K562 (cell line): Measurements from ENCODE around the gene MAP1LC3B2. TPM values are rescaled to one million over a fixed set of nuclear protein-coding genes. Genes with fewer than 3 reads are reported as not detected.

Source experiments
- BCL6 ChIP-seq: fragments of 250-450 bp; sonication (Bioruptor Pico); IDR thresholded peaks from 2 replicates; pipeline ENCODE4 v1.4.0; 2020
- EWSR1 ChIP-seq: fragments of 450-650 bp; IDR thresholded peaks from 2 replicates; pipeline ENCODE4 v1.6.1; 2018; ENCODE audit warnings: borderline replicate concordance, mild to moderate bottlenecking, low read depth, moderate library complexity; ENCODE audit not compliant: partially characterized antibody
- FOXJ2 ChIP-seq: fragments of 200-800 bp; sonication (Bioruptor generic); IDR thresholded peaks from 2 replicates; pipeline ENCODE4 v1.6.1; 2016; ENCODE audit warnings: missing genetic modification characterization, missing compliant biosample characterization
- MCM3 ChIP-seq: fragments of 450-650 bp; IDR thresholded peaks from 2 replicates; pipeline ENCODE4 v1.6.1; 2016
- MEF2A ChIP-seq: IDR thresholded peaks from 2 replicates; pipeline ENCODE4 v1.6.1; 2011; ENCODE audit warnings: low read depth, mild to moderate bottlenecking, low read length, moderate library complexity; ENCODE audit not compliant: control insufficient read depth
- NR4A1 ChIP-seq, 2 experiments: fragments of 250-450 bp in 1 of 2; fragments of 450-650 bp in 1 of 2; sonication (Bioruptor Pico) in 1 of 2; IDR thresholded peaks; 2 replicates each; pipeline versions ENCODE4 v1.4.0 to v1.6.1; 2016 to 2020; ENCODE audit warnings: mild to moderate bottlenecking in 2 of 2, missing compliant biosample characterization in 1 of 2, missing genetic modification characterization in 1 of 2, moderate library complexity in 1 of 2
- RBM25 ChIP-seq: fragments of 200-400 bp; formaldehyde crosslinking; IDR thresholded peaks from 2 replicates; pipeline ENCODE4 v1.6.1; 2018; ENCODE audit warnings: low read length, low read depth, moderate library complexity; ENCODE audit not compliant: severe bottlenecking
- THAP12 ChIP-seq: fragments of 250-450 bp; sonication (Bioruptor Pico); IDR thresholded peaks from 2 replicates; pipeline ENCODE4 v1.9.0; 2021; ENCODE audit warnings: mild to moderate bottlenecking, inconsistent platforms
- THAP7 ChIP-seq: fragments of 250-450 bp; sonication (Bioruptor Pico); IDR thresholded peaks from 2 replicates; pipeline ENCODE4 v1.5.0; 2021
- ZNF232 ChIP-seq: sonication (generic); formaldehyde crosslinking; IDR thresholded peaks from 2 replicates; pipeline ENCODE4 v1.8.0; 2022; ENCODE audit warnings: mild to moderate bottlenecking, missing genetic modification reagents
- ZNF311 ChIP-seq: fragments of 250-450 bp; sonication (Bioruptor Pico); IDR thresholded peaks from 2 replicates; pipeline ENCODE4 v1.4.0; 2020; ENCODE audit warnings: mild to moderate bottlenecking, moderate library complexity
- ZNF354B ChIP-seq: fragments of 250-450 bp; sonication (Bioruptor Pico); IDR thresholded peaks from 2 replicates; pipeline ENCODE4 v1.4.0; 2020
- polyA plus RNA-seq, 8 experiments: library from polyadenylated mRNA; depleted of rRNA in 4 of 8; stranded (reverse) in 5 of 8; unstranded in 3 of 8; fragments of >200 nt; fragmentation: Nextera tagmentation in 2 of 8; fragmentation: Illumina TruSeq in 1 of 8; extraction: Ambion mirVana in 2 of 8; extraction: Trizol in 1 of 8; gene quantifications; 2 replicates each; pipeline versions ENCODE4 v1.2.1 to v1.2.3, GENCODE V29; 2011 to 2014; ENCODE audit warnings: inconsistent platforms in 1 of 8, missing spikeins in 1 of 8
- total RNA-seq, 7 experiments: library from RNA; depleted of rRNA in 6 of 7; stranded (reverse); fragments of >200 nt in 6 of 7; fragmentation: Illumina TruSeq in 2 of 7; extraction: Trizol in 2 of 7; gene quantifications; 2 replicates each; pipeline versions ENCODE4 v1.2.1 to v1.2.3, GENCODE V29; 2011 to 2021; ENCODE audit warnings: low replicate concordance in 1 of 7
- TF ChIP-seq, protein P1 (sequence below): fragments of 450-650 bp; IDR thresholded peaks from 2 replicates; pipeline ENCODE4 v1.6.1; 2016; ENCODE audit warnings: low read depth
- TF ChIP-seq, protein P2 (sequence below): fragments of 250-450 bp; sonication (Bioruptor Pico); IDR thresholded peaks from 2 replicates; pipeline ENCODE4 v1.6.1; 2021; ENCODE audit warnings: mild to moderate bottlenecking

Gene MAP1LC3B2
- total and polyA plus RNA-seq, 9 of the 15 experiments (the other 6 are each of a cell fraction or from before 2014, with no cell fraction given) = 0.53 to 2.8 (median 0.76) TPM; not detected in 2

- TF ChIP-seq, protein P1, sequence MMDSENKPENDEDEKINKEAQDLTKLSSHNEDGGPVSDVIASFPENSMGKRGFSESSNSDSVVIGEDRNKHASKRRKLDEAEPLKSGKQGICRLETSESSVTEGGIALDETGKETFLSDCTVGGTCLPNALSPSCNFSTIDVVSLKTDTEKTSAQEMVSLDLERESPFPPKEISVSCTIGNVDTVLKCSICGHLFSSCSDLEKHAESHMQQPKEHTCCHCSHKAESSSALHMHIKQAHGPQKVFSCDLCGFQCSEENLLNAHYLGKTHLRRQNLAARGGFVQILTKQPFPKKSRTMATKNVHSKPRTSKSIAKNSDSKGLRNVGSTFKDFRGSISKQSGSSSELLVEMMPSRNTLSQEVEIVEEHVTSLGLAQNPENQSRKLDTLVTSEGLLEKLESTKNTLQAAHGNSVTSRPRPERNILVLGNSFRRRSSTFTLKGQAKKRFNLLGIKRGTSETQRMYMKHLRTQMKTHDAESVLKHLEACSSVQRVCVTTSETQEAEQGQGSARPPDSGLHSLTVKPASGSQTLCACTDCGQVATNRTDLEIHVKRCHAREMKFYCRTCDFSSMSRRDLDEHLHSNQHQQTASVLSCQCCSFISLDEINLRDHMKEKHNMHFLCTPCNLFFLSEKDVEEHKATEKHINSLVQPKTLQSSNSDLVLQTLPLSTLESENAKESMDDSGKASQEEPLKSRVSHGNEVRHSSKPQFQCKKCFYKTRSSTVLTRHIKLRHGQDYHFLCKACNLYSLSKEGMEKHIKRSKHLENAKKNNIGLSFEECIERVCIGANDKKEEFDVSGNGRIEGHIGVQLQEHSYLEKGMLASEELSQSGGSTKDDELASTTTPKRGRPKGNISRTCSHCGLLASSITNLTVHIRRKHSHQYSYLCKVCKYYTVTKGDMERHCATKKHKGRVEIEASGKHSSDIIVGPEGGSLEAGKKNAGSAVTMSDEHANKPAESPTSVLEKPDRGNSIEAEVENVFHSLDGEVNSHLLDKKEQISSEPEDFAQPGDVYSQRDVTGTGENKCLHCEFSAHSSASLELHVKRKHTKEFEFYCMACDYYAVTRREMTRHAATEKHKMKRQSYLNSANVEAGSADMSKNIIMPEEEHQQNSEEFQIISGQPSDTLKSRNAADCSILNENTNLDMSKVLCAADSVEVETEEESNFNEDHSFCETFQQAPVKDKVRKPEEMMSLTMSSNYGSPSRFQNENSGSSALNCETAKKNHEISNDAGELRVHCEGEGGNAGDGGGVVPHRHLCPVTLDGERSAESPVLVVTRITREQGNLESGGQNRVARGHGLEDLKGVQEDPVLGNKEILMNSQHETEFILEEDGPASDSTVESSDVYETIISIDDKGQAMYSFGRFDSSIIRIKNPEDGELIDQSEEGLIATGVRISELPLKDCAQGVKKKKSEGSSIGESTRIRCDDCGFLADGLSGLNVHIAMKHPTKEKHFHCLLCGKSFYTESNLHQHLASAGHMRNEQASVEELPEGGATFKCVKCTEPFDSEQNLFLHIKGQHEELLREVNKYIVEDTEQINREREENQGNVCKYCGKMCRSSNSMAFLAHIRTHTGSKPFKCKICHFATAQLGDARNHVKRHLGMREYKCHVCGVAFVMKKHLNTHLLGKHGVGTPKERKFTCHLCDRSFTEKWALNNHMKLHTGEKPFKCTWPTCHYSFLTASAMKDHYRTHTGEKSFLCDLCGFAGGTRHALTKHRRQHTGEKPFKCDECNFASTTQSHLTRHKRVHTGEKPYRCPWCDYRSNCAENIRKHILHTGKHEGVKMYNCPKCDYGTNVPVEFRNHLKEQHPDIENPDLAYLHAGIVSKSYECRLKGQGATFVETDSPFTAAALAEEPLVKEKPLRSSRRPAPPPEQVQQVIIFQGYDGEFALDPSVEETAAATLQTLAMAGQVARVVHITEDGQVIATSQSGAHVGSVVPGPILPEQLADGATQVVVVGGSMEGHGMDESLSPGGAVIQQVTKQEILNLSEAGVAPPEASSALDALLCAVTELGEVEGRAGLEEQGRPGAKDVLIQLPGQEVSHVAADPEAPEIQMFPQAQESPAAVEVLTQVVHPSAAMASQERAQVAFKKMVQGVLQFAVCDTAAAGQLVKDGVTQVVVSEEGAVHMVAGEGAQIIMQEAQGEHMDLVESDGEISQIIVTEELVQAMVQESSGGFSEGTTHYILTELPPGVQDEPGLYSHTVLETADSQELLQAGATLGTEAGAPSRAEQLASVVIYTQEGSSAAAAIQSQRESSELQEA = no peak
- TF ChIP-seq THAP7 (0 out of 2 replicates have a peak, but pooled peaks have one; percentile 76), ZNF232 (CRISPR knock-in tag) (no peak), RBM25 (no peak), MCM3 (no peak), BCL6 (CRISPR knock-in tag) (peak; percentile 95), FOXJ2 (tag) (no peak), MEF2A (no peak), EWSR1 (no peak), ZNF354B (peak; percentile 91), ZNF311 (peak; percentile 98), NR4A1 (CRISPR knock-in tag; IDR thresholded peaks at IDR 0.05) (peak; percentile 57; the same call in 1 of the 2 replicates), NR4A1 (tag; IDR thresholded peaks at IDR 0.05) (peak; percentile 99), THAP12 (CRISPR knock-in tag) (no peak)
- TF ChIP-seq, protein P2, sequence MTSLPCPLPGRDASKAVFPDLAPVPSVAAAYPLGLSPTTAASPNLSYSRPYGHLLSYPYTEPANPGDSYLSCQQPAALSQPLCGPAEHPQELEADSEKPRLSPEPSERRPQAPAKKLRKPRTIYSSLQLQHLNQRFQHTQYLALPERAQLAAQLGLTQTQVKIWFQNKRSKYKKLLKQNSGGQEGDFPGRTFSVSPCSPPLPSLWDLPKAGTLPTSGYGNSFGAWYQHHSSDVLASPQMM (CRISPR knock-in tag) = no peak
These were observed 2.7 kb upstream of the MAP1LC3B2 start (continued) for GRCh38 chr12:116556356-116556952.
